ENCODE measurements around the gene CCDC17.

CCDC17 gene

DNA sequence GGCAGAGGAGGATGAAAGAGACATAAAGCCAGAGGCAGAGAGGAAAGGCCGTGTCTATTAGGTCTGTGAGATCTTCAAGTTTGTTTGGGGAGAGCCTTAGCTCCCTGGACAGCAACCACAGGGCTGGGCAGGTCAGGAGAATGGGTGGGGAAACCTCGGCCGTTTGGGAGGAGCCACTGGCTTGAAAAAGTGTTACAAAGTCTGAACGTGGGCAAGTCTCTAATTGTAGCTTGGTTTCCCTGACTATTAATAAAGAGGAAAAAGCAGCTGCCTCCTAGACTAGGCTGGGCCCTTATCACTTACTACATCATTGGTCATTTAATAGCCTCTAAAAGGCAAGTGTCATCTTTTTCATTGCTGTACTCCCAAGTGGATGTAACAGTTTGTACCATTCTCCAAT, at the start of gene CCDC17:
TSS of gene CCDC17 (minus strand) at position 83 of the 400 bp plus-strand sequence. CDS start 145 bp downstream, outside the sequence.
- H3K4me1 ChIP-seq (ENCODE audit: insufficient read depth, low read length), result no peaks in the 10 kb centered on the region
- ATAC-seq (ENCODE audit: insufficient read depth, low read depth), result no peak
- no peak within 1 kb of the TSS for H3K4me3 ChIP-seq (ENCODE audit: low read depth in 1 of 2, low read length in 2 of 2)
- no peak within 1 kb of the TSS for H2AFZ ChIP-seq (ENCODE audit: low read depth, low read length)
- peaks cover 71% of the 10 kb centered on the region for H3K36me3 ChIP-seq (ENCODE audit: insufficient read depth, low read length)
- peaks cover 21% of the 10 kb centered on the region for H4K20me1 ChIP-seq (ENCODE audit: insufficient read depth, low read length)
- no peak within 1 kb of the TSS for H3K9ac ChIP-seq (ENCODE audit: low read depth, low read length)
- no peaks in the 10 kb centered on the region for H3K27me3 ChIP-seq (ENCODE audit: insufficient read depth, low read length, poor library complexity)
- TF ChIP-seq, protein P1, sequence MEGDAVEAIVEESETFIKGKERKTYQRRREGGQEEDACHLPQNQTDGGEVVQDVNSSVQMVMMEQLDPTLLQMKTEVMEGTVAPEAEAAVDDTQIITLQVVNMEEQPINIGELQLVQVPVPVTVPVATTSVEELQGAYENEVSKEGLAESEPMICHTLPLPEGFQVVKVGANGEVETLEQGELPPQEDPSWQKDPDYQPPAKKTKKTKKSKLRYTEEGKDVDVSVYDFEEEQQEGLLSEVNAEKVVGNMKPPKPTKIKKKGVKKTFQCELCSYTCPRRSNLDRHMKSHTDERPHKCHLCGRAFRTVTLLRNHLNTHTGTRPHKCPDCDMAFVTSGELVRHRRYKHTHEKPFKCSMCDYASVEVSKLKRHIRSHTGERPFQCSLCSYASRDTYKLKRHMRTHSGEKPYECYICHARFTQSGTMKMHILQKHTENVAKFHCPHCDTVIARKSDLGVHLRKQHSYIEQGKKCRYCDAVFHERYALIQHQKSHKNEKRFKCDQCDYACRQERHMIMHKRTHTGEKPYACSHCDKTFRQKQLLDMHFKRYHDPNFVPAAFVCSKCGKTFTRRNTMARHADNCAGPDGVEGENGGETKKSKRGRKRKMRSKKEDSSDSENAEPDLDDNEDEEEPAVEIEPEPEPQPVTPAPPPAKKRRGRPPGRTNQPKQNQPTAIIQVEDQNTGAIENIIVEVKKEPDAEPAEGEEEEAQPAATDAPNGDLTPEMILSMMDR (IDR thresholded peaks at IDR 0.05; ENCODE audit: borderline replicate concordance, extremely low read depth, low read length, poor library complexity, severe bottlenecking), result no peak
- TF ChIP-seq EZH2 (IDR thresholded peaks at IDR 0.05; ENCODE audit: borderline replicate concordance, low read depth, low read length, severe bottlenecking), result no peak
- no peaks in the 10 kb centered on the region for H3K79me2 ChIP-seq (ENCODE audit: insufficient read depth, low read length)
- no peak within 1 kb of the TSS for H3K27ac ChIP-seq (ENCODE audit: low read length)
- no peaks in the 10 kb centered on the region for H3K9me3 ChIP-seq (ENCODE audit: insufficient read depth, low read length, severe bottlenecking)
- DNase-seq, result no peak
- no peak within 1 kb of the TSS for H3K4me2 ChIP-seq (ENCODE audit: insufficient read depth, low read length)

DNA sequence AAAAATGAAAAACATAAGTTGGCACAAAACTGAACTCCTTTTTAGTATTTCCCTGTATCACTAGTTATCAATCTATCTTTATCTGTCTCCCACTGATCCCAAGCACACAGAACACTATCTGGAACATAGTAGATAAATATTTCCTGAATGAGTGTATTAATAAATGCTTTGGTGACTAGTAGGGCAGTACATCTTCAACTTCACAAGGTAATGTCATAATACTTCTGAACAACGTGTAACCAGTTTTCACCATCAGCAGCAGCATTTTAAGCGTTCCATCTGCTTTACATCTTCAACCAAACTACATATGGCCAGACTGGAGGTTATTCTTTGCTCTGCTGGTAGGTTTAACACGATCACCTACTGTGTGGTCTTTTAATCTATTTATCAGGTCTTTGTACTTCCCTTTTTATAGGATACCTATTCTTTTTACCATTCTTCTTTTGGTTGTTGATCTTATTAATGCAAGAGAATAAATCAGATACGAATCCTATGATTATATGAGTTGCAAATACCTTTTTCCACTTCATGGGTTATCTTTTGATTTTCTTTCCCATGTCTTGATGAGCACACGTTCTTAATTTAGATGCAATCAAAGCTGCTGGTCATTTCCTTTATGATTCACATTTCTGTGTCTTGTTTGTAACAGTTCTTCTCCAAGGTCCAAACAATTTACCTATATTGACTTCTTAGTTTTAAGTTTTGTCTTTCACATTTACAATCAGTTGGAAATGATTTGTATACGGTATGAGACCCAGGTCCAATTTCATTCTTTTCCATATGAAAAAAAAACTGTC, 46.2 kb upstream of the CCDC17 start:
- H2AFZ ChIP-seq (ENCODE audit: low read depth, low read length), result no peak overlapping the region
- H3K4me1 ChIP-seq (ENCODE audit: insufficient read depth, low read length), result no peaks in the 10 kb centered on the region; the same call in 1 of the 2 replicates
- no peaks in the 10 kb centered on the region for H3K9me3 ChIP-seq (ENCODE audit: insufficient read depth, low read length, severe bottlenecking)
- DNase-seq, result no peak
- H3K36me3 ChIP-seq (ENCODE audit: insufficient read depth, low read length), result peaks cover 24% of the 10 kb centered on the region
- peaks cover 76% of the 10 kb centered on the region for H4K20me1 ChIP-seq (ENCODE audit: insufficient read depth, low read length)
- no peak overlapping the region for H3K4me2 ChIP-seq (ENCODE audit: insufficient read depth, low read length)
- TF ChIP-seq, protein P1 (IDR thresholded peaks at IDR 0.05; ENCODE audit: borderline replicate concordance, extremely low read depth, low read length, poor library complexity, severe bottlenecking), result no peak
- TF ChIP-seq EZH2 (IDR thresholded peaks at IDR 0.05; ENCODE audit: borderline replicate concordance, low read depth, low read length, severe bottlenecking), result no peak
- peaks cover 99% of the 10 kb centered on the region for H3K79me2 ChIP-seq (ENCODE audit: insufficient read depth, low read length)
- H3K27me3 ChIP-seq (ENCODE audit: insufficient read depth, low read length, poor library complexity), result no peaks in the 10 kb centered on the region
- H3K4me3 ChIP-seq (ENCODE audit: low read depth in 1 of 2, low read length in 2 of 2), result no peak overlapping the region
- H3K27ac ChIP-seq (ENCODE audit: low read length), result no peak overlapping the region
- ATAC-seq (ENCODE audit: insufficient read depth, low read depth), result no peak
- H3K9ac ChIP-seq (ENCODE audit: low read depth, low read length), result no peak overlapping the region

GRCh38 chr1:45669379-45669778, 45.5 kb upstream of the CCDC17 start:
- Histone ChIP-seq H3K4me1 (ENCODE audit: insufficient read depth, low read length) (no peaks in the 10 kb centered on the region), H3K4me2 (ENCODE audit: insufficient read depth, low read length) (no peak overlapping the region), H3K36me3 (ENCODE audit: insufficient read depth, low read length) (peaks cover 20% of the 10 kb centered on the region), H4K20me1 (ENCODE audit: insufficient read depth, low read length) (peaks cover 77% of the 10 kb centered on the region), H3K79me2 (ENCODE audit: insufficient read depth, low read length) (peaks cover 100% of the 10 kb centered on the region), H3K9ac (ENCODE audit: low read depth, low read length) (no peak overlapping the region), H2AFZ (ENCODE audit: low read depth, low read length) (no peak overlapping the region), H3K27ac (ENCODE audit: low read length) (no peak overlapping the region), H3K4me3 (ENCODE audit: low read depth in 1 of 2, low read length in 2 of 2) (no peak overlapping the region), H3K27me3 (ENCODE audit: insufficient read depth, low read length, poor library complexity) (no peaks in the 10 kb centered on the region), H3K9me3 (ENCODE audit: insufficient read depth, low read length, severe bottlenecking) (no peaks in the 10 kb centered on the region)
- DNase-seq, result no peak
- no peak for TF ChIP-seq EZH2 (IDR thresholded peaks at IDR 0.05; ENCODE audit: borderline replicate concordance, low read depth, low read length, severe bottlenecking)
- TF ChIP-seq, protein P1 (IDR thresholded peaks at IDR 0.05; ENCODE audit: borderline replicate concordance, extremely low read depth, low read length, poor library complexity, severe bottlenecking), result no peak
- ATAC-seq (ENCODE audit: insufficient read depth, low read depth), result no peak

All from DND-41 (cell line).